ENCODE measurements around the gene ZC3H11A. TPM values are rescaled to one million over a fixed set of nuclear protein-coding genes. Genes with fewer than 3 reads are reported as not detected.

ZC3H11A gene
- total RNA-seq, 2 donors from 2014 or later = 65.6 to 66.9 TPM

Small RNA genes lying within 50 kb of the gene (small RNA-seq; reads per million reads assigned to genes)
- not detected for gene ZC3H11A

Other genes starting within 250 kb of the ZC3H11A start
- gene ATP2B4, start 168.8 kb upstream of the ZC3H11A start, total RNA-seq = 10 to 100 TPM; 27.5 to 31.3 TPM
- gene LAX1, start 30.4 kb upstream of the ZC3H11A start, total RNA-seq = under 1 TPM in 1 of 2 donors, not detected in 1; under 0.01 TPM
- gene ZBED6, start within 50 bp of the ZC3H11A start, total RNA-seq = 10 to 100 TPM in 1 of 2 donors, 1 to 10 TPM in 1; 7.8 to 20.8 TPM
- gene SNRPE, start 66.0 kb downstream of the ZC3H11A start, total RNA-seq = 10 to 100 TPM; 27.2 to 80.8 TPM